H1 (cell line): Measurements from ENCODE around the gene GRIA4. TPM values are rescaled to one million over a fixed set of nuclear protein-coding genes. Genes with fewer than 3 reads are reported as not detected.

Experiments
- polyA plus RNA-seq, 7 experiments: library from polyadenylated mRNA; depleted of rRNA in 3 of 7; stranded (reverse) in 5 of 7; unstranded in 2 of 7; fragments of >200 nt in 5 of 7; fragments of 200-250 nt in 2 of 7; gene quantifications; 1 replicate in 5 of 7; 2 replicates in 1 of 7; 4 replicates in 1 of 7; pipeline versions ENCODE4 v1.2.1 to v1.2.3, GENCODE V29; 2011 to 2013; ENCODE audit warnings: missing spikeins in 2 of 7, mixed read lengths in 2 of 7
- total RNA-seq: library from RNA; stranded (reverse); fragmentation: NEBNext Ultra II Directional; extraction: Animal tissue kit (Norgen Biotek cat#: 25700); gene quantifications from 2 replicates; pipeline ENCODE4 v1.2.1, GENCODE V29; 2021
- TF ChIP-seq, protein P1 (sequence below): fragments of 300-600 bp; sonication (generic); IDR thresholded peaks from 2 replicates; pipeline ENCODE4 v1.7.1; 2012; ENCODE audit warnings: low read length, moderate library complexity, mild to moderate bottlenecking, inconsistent platforms; ENCODE audit not compliant: insufficient replicate concordance

Gene GRIA4
- total and polyA plus RNA-seq, 2 of the 8 experiments (the other 6 are each of a cell fraction or from before 2014, with no cell fraction given): 12.5 to 21.8 TPM

- TF ChIP-seq, protein P1, sequence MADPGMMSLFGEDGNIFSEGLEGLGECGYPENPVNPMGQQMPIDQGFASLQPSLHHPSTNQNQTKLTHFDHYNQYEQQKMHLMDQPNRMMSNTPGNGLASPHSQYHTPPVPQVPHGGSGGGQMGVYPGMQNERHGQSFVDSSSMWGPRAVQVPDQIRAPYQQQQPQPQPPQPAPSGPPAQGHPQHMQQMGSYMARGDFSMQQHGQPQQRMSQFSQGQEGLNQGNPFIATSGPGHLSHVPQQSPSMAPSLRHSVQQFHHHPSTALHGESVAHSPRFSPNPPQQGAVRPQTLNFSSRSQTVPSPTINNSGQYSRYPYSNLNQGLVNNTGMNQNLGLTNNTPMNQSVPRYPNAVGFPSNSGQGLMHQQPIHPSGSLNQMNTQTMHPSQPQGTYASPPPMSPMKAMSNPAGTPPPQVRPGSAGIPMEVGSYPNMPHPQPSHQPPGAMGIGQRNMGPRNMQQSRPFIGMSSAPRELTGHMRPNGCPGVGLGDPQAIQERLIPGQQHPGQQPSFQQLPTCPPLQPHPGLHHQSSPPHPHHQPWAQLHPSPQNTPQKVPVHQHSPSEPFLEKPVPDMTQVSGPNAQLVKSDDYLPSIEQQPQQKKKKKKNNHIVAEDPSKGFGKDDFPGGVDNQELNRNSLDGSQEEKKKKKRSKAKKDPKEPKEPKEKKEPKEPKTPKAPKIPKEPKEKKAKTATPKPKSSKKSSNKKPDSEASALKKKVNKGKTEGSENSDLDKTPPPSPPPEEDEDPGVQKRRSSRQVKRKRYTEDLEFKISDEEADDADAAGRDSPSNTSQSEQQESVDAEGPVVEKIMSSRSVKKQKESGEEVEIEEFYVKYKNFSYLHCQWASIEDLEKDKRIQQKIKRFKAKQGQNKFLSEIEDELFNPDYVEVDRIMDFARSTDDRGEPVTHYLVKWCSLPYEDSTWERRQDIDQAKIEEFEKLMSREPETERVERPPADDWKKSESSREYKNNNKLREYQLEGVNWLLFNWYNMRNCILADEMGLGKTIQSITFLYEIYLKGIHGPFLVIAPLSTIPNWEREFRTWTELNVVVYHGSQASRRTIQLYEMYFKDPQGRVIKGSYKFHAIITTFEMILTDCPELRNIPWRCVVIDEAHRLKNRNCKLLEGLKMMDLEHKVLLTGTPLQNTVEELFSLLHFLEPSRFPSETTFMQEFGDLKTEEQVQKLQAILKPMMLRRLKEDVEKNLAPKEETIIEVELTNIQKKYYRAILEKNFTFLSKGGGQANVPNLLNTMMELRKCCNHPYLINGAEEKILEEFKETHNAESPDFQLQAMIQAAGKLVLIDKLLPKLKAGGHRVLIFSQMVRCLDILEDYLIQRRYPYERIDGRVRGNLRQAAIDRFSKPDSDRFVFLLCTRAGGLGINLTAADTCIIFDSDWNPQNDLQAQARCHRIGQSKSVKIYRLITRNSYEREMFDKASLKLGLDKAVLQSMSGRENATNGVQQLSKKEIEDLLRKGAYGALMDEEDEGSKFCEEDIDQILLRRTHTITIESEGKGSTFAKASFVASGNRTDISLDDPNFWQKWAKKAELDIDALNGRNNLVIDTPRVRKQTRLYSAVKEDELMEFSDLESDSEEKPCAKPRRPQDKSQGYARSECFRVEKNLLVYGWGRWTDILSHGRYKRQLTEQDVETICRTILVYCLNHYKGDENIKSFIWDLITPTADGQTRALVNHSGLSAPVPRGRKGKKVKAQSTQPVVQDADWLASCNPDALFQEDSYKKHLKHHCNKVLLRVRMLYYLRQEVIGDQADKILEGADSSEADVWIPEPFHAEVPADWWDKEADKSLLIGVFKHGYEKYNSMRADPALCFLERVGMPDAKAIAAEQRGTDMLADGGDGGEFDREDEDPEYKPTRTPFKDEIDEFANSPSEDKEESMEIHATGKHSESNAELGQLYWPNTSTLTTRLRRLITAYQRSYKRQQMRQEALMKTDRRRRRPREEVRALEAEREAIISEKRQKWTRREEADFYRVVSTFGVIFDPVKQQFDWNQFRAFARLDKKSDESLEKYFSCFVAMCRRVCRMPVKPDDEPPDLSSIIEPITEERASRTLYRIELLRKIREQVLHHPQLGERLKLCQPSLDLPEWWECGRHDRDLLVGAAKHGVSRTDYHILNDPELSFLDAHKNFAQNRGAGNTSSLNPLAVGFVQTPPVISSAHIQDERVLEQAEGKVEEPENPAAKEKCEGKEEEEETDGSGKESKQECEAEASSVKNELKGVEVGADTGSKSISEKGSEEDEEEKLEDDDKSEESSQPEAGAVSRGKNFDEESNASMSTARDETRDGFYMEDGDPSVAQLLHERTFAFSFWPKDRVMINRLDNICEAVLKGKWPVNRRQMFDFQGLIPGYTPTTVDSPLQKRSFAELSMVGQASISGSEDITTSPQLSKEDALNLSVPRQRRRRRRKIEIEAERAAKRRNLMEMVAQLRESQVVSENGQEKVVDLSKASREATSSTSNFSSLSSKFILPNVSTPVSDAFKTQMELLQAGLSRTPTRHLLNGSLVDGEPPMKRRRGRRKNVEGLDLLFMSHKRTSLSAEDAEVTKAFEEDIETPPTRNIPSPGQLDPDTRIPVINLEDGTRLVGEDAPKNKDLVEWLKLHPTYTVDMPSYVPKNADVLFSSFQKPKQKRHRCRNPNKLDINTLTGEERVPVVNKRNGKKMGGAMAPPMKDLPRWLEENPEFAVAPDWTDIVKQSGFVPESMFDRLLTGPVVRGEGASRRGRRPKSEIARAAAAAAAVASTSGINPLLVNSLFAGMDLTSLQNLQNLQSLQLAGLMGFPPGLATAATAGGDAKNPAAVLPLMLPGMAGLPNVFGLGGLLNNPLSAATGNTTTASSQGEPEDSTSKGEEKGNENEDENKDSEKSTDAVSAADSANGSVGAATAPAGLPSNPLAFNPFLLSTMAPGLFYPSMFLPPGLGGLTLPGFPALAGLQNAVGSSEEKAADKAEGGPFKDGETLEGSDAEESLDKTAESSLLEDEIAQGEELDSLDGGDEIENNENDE: peak; percentile 62
Observed at GRCh38 chr11:105613183-105613582, 3.3 kb downstream of the GRIA4 start (continued).
